B cell (primary cell): ENCODE data around the gene ADAMTS2.

Experiments
- EZH2 ChIP-seq: IDR thresholded peaks from 2 replicates; pipeline ENCODE4 v1.6.1; 2012; ENCODE audit warnings: borderline replicate concordance, low read depth, mild to moderate bottlenecking, moderate library complexity, low read length; ENCODE audit not compliant: insufficient read depth, poor library complexity, severe bottlenecking
- TF ChIP-seq, protein P1 (sequence below): fragments of 200-600 bp; IDR thresholded peaks from one replicate; pipeline ENCODE4 v1.8.0; 2022; ENCODE audit warnings: antibody characterized with exemption, mild to moderate bottlenecking

GRCh38 chr5:179126506-179126991 lies 218.7 kb downstream of the ADAMTS2 start:
- TF ChIP-seq, protein P1, sequence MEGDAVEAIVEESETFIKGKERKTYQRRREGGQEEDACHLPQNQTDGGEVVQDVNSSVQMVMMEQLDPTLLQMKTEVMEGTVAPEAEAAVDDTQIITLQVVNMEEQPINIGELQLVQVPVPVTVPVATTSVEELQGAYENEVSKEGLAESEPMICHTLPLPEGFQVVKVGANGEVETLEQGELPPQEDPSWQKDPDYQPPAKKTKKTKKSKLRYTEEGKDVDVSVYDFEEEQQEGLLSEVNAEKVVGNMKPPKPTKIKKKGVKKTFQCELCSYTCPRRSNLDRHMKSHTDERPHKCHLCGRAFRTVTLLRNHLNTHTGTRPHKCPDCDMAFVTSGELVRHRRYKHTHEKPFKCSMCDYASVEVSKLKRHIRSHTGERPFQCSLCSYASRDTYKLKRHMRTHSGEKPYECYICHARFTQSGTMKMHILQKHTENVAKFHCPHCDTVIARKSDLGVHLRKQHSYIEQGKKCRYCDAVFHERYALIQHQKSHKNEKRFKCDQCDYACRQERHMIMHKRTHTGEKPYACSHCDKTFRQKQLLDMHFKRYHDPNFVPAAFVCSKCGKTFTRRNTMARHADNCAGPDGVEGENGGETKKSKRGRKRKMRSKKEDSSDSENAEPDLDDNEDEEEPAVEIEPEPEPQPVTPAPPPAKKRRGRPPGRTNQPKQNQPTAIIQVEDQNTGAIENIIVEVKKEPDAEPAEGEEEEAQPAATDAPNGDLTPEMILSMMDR, result no peak
- no peak for TF ChIP-seq EZH2
